Astrocyte (in vitro differentiated cells and primary cell): ENCODE results near the gene FKRP. TPM values are rescaled to one million over a fixed set of nuclear protein-coding genes. Genes with fewer than 3 reads are reported as not detected.

Experiments
- DNase-seq: peaks from one replicate; pipeline ENCODE4 v3.0.0-alpha.2; 2010; ENCODE audit warnings: low read depth
- FAIRE-seq: peaks from 2 replicates; lab custom pipeline; 2011; peaks lifted over from hg19 to GRCh38; lab: Jason Lieb, UNC
- H2AFZ ChIP-seq: 2 replicates; pipeline ENCODE4 v1.6.0; 2012; ENCODE audit warnings: low read depth, low read length, inconsistent platforms
- H3K27ac ChIP-seq: 2 replicates; pipeline ENCODE4 v1.5.1; 2011; ENCODE audit warnings: low read depth, low read length, inconsistent platforms
- H3K27me3 ChIP-seq: 2 replicates; pipeline ENCODE4 v1.6.0; 2011; ENCODE audit warnings: low read length, inconsistent platforms; ENCODE audit not compliant: insufficient read depth
- H3K36me3 ChIP-seq: 2 replicates; pipeline ENCODE4 v1.5.1; 2011; ENCODE audit warnings: low read length, inconsistent platforms; ENCODE audit not compliant: insufficient read depth
- H3K4me1 ChIP-seq: 2 replicates; pipeline ENCODE4 v1.5.1; 2011; ENCODE audit warnings: low read length, inconsistent platforms; ENCODE audit not compliant: insufficient read depth
- H3K4me2 ChIP-seq: 2 replicates; pipeline ENCODE4 v1.6.0; 2012; ENCODE audit warnings: low read length, inconsistent platforms
- H3K4me3 ChIP-seq: 2 replicates; pipeline ENCODE4 v1.5.1; 2011; ENCODE audit warnings: low read depth, mild to moderate bottlenecking, low read length, inconsistent platforms; ENCODE audit not compliant: insufficient read depth
- H3K79me2 ChIP-seq: 2 replicates; pipeline ENCODE4 v1.6.0; 2012; ENCODE audit warnings: mild to moderate bottlenecking, low read length, inconsistent platforms; ENCODE audit not compliant: insufficient read depth
- H3K9ac ChIP-seq: 2 replicates; pipeline ENCODE4 v1.6.0; 2012; ENCODE audit warnings: mild to moderate bottlenecking, low read length, inconsistent platforms
- H3K9me3 ChIP-seq: 2 replicates; pipeline ENCODE4 v1.5.1; 2012; ENCODE audit warnings: low read depth, mild to moderate bottlenecking, low read length, inconsistent platforms; ENCODE audit not compliant: insufficient read depth
- H4K20me1 ChIP-seq: 2 replicates; pipeline ENCODE4 v1.6.0; 2012; ENCODE audit warnings: low read length, inconsistent platforms; ENCODE audit not compliant: insufficient read depth
- H3K27ac Mint-ChIP-seq: one replicate; pipeline ENCODE4 v1.8.0; 2021; ENCODE audit warnings: mild to moderate bottlenecking, mixed read lengths; ENCODE audit not compliant: unreplicated experiment
- H3K27me3 Mint-ChIP-seq: one replicate; pipeline ENCODE4 v1.8.0; 2021; ENCODE audit warnings: low read depth, mixed read lengths; ENCODE audit not compliant: unreplicated experiment
- H3K36me3 Mint-ChIP-seq: one replicate; pipeline ENCODE4 v1.8.0; 2021; ENCODE audit warnings: low read depth, mixed read lengths; ENCODE audit not compliant: unreplicated experiment
- H3K4me1 Mint-ChIP-seq: one replicate; pipeline ENCODE4 v1.8.0; 2021; ENCODE audit warnings: low read depth, mixed read lengths; ENCODE audit not compliant: unreplicated experiment
- H3K4me3 Mint-ChIP-seq: one replicate; pipeline ENCODE4 v1.8.0; 2021; ENCODE audit warnings: mild to moderate bottlenecking, moderate library complexity, mixed read lengths; ENCODE audit not compliant: unreplicated experiment
- H3K9me3 Mint-ChIP-seq: one replicate; pipeline ENCODE4 v1.8.0; 2021; ENCODE audit warnings: mild to moderate bottlenecking, mixed read lengths; ENCODE audit not compliant: unreplicated experiment
- EZH2 ChIP-seq: IDR thresholded peaks from 2 replicates; pipeline ENCODE4 v1.6.1; 2012; ENCODE audit warnings: mild to moderate bottlenecking, low read length, inconsistent platforms; ENCODE audit not compliant: insufficient read depth
- total RNA-seq: library from RNA; stranded (reverse); gene quantifications from 2 replicates; pipeline ENCODE4 v1.2.1, GENCODE V29; 2021
- TF ChIP-seq, protein P1 (sequence below): IDR thresholded peaks from 2 replicates; pipeline ENCODE4 v1.5.1; 2011; ENCODE audit warnings: low read depth, mild to moderate bottlenecking, inconsistent platforms, low read length, moderate library complexity; ENCODE audit not compliant: insufficient read depth

The FKRP gene
- total RNA-seq, 1 donor from 2014 or later: 25.1 TPM

DNA sequence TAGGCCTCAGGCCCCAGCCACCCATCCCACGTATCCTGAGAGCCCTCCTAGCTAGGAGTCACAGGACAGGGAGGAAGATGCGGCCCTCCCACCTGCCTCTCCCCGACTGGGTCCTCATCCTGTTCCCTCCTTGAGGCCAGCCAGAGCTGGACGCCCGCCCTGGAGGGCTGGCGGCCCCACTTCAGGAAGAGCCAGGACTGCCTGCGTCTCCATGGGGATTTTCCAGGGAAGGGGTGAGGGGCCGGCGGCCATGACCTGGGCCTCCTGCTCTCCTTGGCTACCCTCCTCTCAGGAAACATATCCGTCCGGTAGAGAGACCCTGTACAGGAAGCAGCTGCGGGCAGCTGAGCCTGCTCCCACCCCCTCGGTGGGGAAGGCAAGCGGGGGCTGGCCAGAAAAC is 17.6 kb upstream of the FKRP start:
- Histone ChIP-seq H3K4me1 (peaks cover 36% of the 10 kb centered on the region), H3K4me2 (no peak overlapping the region), H3K9ac (no peak overlapping the region), H3K27ac (no peak overlapping the region), H3K79me2 (peaks cover 65% of the 10 kb centered on the region), H2AFZ (no peak overlapping the region), H3K4me3 (no peak overlapping the region), H4K20me1 (peaks cover 84% of the 10 kb centered on the region), H3K36me3 (peaks cover 26% of the 10 kb centered on the region), H3K27me3 (no peaks in the 10 kb centered on the region), H3K9me3 (no peaks in the 10 kb centered on the region)
- Mint-ChIP-seq H3K9me3 (no peaks in the 10 kb centered on the region), H3K4me3 (no peak overlapping the region), H3K27me3 (no peaks in the 10 kb centered on the region), H3K36me3 (peaks cover 22% of the 10 kb centered on the region), H3K4me1 (peaks cover 47% of the 10 kb centered on the region), H3K27ac (no peak overlapping the region)
- no peak for DNase-seq
- FAIRE-seq: no peak
- TF ChIP-seq, protein P1, sequence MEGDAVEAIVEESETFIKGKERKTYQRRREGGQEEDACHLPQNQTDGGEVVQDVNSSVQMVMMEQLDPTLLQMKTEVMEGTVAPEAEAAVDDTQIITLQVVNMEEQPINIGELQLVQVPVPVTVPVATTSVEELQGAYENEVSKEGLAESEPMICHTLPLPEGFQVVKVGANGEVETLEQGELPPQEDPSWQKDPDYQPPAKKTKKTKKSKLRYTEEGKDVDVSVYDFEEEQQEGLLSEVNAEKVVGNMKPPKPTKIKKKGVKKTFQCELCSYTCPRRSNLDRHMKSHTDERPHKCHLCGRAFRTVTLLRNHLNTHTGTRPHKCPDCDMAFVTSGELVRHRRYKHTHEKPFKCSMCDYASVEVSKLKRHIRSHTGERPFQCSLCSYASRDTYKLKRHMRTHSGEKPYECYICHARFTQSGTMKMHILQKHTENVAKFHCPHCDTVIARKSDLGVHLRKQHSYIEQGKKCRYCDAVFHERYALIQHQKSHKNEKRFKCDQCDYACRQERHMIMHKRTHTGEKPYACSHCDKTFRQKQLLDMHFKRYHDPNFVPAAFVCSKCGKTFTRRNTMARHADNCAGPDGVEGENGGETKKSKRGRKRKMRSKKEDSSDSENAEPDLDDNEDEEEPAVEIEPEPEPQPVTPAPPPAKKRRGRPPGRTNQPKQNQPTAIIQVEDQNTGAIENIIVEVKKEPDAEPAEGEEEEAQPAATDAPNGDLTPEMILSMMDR: no peak
- no peak for TF ChIP-seq EZH2

DNA sequence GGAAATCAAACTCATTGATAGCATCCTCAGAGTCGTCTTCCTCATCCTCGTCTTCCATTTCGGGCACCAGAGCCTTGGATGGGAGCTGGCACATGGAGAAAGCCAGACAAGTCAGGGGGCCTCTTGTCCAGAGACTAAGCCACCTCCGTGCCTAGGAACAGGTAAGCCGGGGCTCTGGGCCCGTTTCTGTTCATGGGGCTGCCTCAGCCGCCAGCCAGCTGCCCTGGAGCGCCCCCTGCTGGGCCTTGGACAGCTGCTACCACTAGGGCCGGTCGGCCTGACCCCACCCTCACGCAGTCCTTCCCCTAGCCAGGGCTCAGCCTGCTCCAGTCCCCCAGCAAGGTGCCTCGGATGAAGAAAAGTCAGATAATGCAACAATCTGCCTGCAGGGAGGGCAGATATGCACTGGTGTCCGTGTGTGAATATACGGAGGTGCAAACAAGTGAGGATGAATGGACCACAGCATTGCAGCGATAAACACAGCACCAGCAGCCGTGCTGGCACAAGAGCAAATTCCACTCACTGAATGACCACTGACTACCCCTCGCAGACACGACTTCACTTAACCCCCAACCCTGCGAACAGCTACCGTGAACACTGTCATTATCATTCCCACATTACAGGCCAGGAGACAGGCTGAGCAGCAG is 17.0 kb upstream of the FKRP start:
- H3K27me3 Mint-ChIP-seq: no peaks in the 10 kb centered on the region
- FAIRE-seq (no peak), DNase-seq (no peak)
- peaks cover 53% of the 10 kb centered on the region for H3K4me1 Mint-ChIP-seq
- Histone ChIP-seq H3K4me1 (peaks cover 42% of the 10 kb centered on the region), H4K20me1 (peaks cover 84% of the 10 kb centered on the region), H3K27ac (no peak overlapping the region), H3K36me3 (peaks cover 23% of the 10 kb centered on the region), H3K9ac (no peak overlapping the region), H2AFZ (no peak overlapping the region), H3K4me2 (no peak overlapping the region), H3K9me3 (no peaks in the 10 kb centered on the region), H3K4me3 (no peak overlapping the region), H3K79me2 (peaks cover 71% of the 10 kb centered on the region), H3K27me3 (no peaks in the 10 kb centered on the region)
- no peaks in the 10 kb centered on the region for H3K9me3 Mint-ChIP-seq
- no peak for TF ChIP-seq EZH2
- TF ChIP-seq, protein P1: peak; percentile 74
- H3K36me3 Mint-ChIP-seq: peaks cover 20% of the 10 kb centered on the region
- H3K4me3 Mint-ChIP-seq: no peak overlapping the region
- no peak overlapping the region for H3K27ac Mint-ChIP-seq

DNA sequence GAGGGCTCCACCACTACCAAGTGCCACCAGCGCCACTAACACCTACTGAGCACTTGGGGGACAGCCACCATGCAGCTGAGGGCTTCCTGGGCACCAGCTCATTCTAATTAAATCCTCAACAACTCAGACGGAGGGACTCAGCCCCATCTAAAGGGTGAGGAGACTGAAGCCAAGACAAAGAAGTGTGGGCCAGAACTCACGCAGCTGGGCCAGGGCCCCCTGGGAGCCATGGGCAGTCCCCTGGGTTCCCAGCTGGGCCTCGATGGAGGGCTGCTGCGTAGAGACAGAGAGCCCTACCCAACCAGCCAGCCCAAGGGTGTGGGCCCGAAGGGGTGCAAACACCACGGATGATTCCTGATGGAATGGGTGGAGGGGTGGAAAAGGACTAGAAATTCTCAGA is 16.2 kb upstream of the FKRP start:
- Histone ChIP-seq H3K4me1 (peaks cover 46% of the 10 kb centered on the region), H3K79me2 (peaks cover 75% of the 10 kb centered on the region), H3K4me3 (no peak overlapping the region), H3K4me2 (peak overlapping the region; percentile 80), H4K20me1 (peaks cover 91% of the 10 kb centered on the region), H3K27ac (no peak overlapping the region), H3K9ac (no peak overlapping the region), H3K27me3 (no peaks in the 10 kb centered on the region), H3K36me3 (peaks cover 16% of the 10 kb centered on the region), H3K9me3 (no peaks in the 10 kb centered on the region), H2AFZ (no peak overlapping the region)
- DNase-seq (no peak), FAIRE-seq (no peak)
- H3K9me3 Mint-ChIP-seq: no peaks in the 10 kb centered on the region
- H3K4me3 Mint-ChIP-seq: no peak overlapping the region
- peaks cover 55% of the 10 kb centered on the region for H3K4me1 Mint-ChIP-seq
- H3K27me3 Mint-ChIP-seq: no peaks in the 10 kb centered on the region
- TF ChIP-seq, protein P1: no peak
- TF ChIP-seq EZH2: no peak
- H3K36me3 Mint-ChIP-seq: peaks cover 16% of the 10 kb centered on the region
- no peak overlapping the region for H3K27ac Mint-ChIP-seq
